SK-N-SH treated with all-trans-retinoic acid at 6 μM for 48 hours (cell line): ENCODE results near the gene BCAS4.

Experiments used
- ATAC-seq: fragments of 200-7000 bp; cut with Tn5 transposase; 3 replicates; pipeline ENCODE4 v1.9.1; 2020; ENCODE audit warnings: mild to moderate bottlenecking, moderate library complexity
- ARNTL ChIP-seq: fragments of 450-650 bp; formaldehyde crosslinking; IDR thresholded peaks from 2 replicates; pipeline ENCODE4 v1.5.0; 2020; ENCODE audit warnings: low read depth, mild to moderate bottlenecking, moderate library complexity, borderline replicate concordance
- BACH2 ChIP-seq: fragments of 250-450 bp; sonication (Bioruptor Pico); IDR thresholded peaks from 2 replicates; pipeline ENCODE4 v1.9.0; 2021; ENCODE audit warnings: mild to moderate bottlenecking, borderline replicate concordance
- CREB5 ChIP-seq: fragments of 250-450 bp; sonication (Bioruptor Pico); IDR thresholded peaks from 2 replicates; pipeline ENCODE4 v1.5.1; 2020; ENCODE audit warnings: low read depth, mild to moderate bottlenecking, moderate library complexity
- CSDC2 ChIP-seq: fragments of 250-450 bp; sonication (Bioruptor Pico); IDR thresholded peaks from 2 replicates; pipeline ENCODE4 v1.5.0; 2020; ENCODE audit warnings: mild to moderate bottlenecking, moderate library complexity
- GLIS3 ChIP-seq: fragments of 250-450 bp; sonication (Bioruptor Pico); IDR thresholded peaks from 2 replicates; pipeline ENCODE4 v1.5.0; 2020; ENCODE audit warnings: mild to moderate bottlenecking, moderate library complexity
- ISL1 ChIP-seq: fragments of 250-450 bp; sonication (Bioruptor Pico); IDR thresholded peaks from 2 replicates; pipeline ENCODE4 v2.1.2; 2022; ENCODE audit warnings: mild to moderate bottlenecking, moderate library complexity
- OSR1 ChIP-seq: fragments of 250-450 bp; sonication (Bioruptor Pico); IDR thresholded peaks from 2 replicates; pipeline ENCODE4 v1.8.0; 2022; ENCODE audit warnings: moderate library complexity, mild to moderate bottlenecking, inconsistent platforms
- POU6F1 ChIP-seq: fragments of 250-450 bp; sonication (Bioruptor Pico); IDR thresholded peaks from 2 replicates; pipeline ENCODE4 v1.8.0; 2021; ENCODE audit warnings: low read depth, mild to moderate bottlenecking, moderate library complexity, borderline replicate concordance
- PPARA ChIP-seq: fragments of 250-450 bp; sonication (Bioruptor Pico); IDR thresholded peaks from 2 replicates; pipeline ENCODE4 v1.5.0; 2020; ENCODE audit warnings: mild to moderate bottlenecking, borderline replicate concordance
- RARB ChIP-seq: fragments of 250-450 bp; sonication (Bioruptor Pico); IDR thresholded peaks from 2 replicates; pipeline ENCODE4 v1.8.0; 2021; ENCODE audit warnings: mild to moderate bottlenecking, moderate library complexity
- SNAI2 ChIP-seq: fragments of 250-450 bp; sonication (Bioruptor Pico); IDR thresholded peaks from 2 replicates; pipeline ENCODE4 v1.5.0; 2020; ENCODE audit warnings: mild to moderate bottlenecking, moderate library complexity
- TCF4 ChIP-seq: fragments of 250-450 bp; sonication (Bioruptor Pico); IDR thresholded peaks from 2 replicates; pipeline ENCODE4 v1.8.0; 2021; ENCODE audit warnings: mild to moderate bottlenecking, moderate library complexity, borderline replicate concordance
- TOX ChIP-seq: fragments of 250-450 bp; sonication (Bioruptor Pico); IDR thresholded peaks from 2 replicates; pipeline ENCODE4 v1.8.0; 2021; ENCODE audit warnings: mild to moderate bottlenecking, moderate library complexity, borderline replicate concordance
- ZC3H10 ChIP-seq: fragments of 250-450 bp; sonication (Bioruptor Pico); IDR thresholded peaks from 2 replicates; pipeline ENCODE4 v1.5.1; 2021; ENCODE audit warnings: mild to moderate bottlenecking, moderate library complexity
- ZFP3 ChIP-seq: fragments of 250-450 bp; sonication (Bioruptor Pico); IDR thresholded peaks from 2 replicates; pipeline ENCODE4 v1.5.0; 2020; ENCODE audit warnings: mild to moderate bottlenecking, moderate library complexity
- ZFP30 ChIP-seq: fragments of 450-650 bp; formaldehyde crosslinking; IDR thresholded peaks from 2 replicates; pipeline ENCODE4 v1.5.0; 2022; ENCODE audit warnings: mild to moderate bottlenecking, moderate library complexity
- ZNF565 ChIP-seq: fragments of 450-650 bp; formaldehyde crosslinking; conservative IDR thresholded peaks from 2 replicates; pipeline ENCODE4 v1.5.0; 2020; ENCODE audit warnings: low read depth, mild to moderate bottlenecking, moderate library complexity
- ZNF70 ChIP-seq: fragments of 450-650 bp; formaldehyde crosslinking; IDR thresholded peaks from 2 replicates; pipeline ENCODE4 v1.5.0; 2020; ENCODE audit warnings: mild to moderate bottlenecking, moderate library complexity
- ZNF8 ChIP-seq: fragments of 450-650 bp; formaldehyde crosslinking; IDR thresholded peaks from 2 replicates; pipeline ENCODE4 v1.5.0; 2020; ENCODE audit warnings: mild to moderate bottlenecking, moderate library complexity
- TF ChIP-seq, protein P1 (sequence below): fragments of 250-450 bp; sonication (Bioruptor Pico); IDR thresholded peaks from 2 replicates; pipeline ENCODE4 v1.5.0; 2020; ENCODE audit warnings: mild to moderate bottlenecking, moderate library complexity
- TF ChIP-seq, protein P2 (sequence below): fragments of 250-450 bp; sonication (Bioruptor Pico); IDR thresholded peaks from 2 replicates; pipeline ENCODE4 v1.8.0; 2020; ENCODE audit warnings: mild to moderate bottlenecking, moderate library complexity, borderline replicate concordance
- TF ChIP-seq, protein P3 (sequence below): fragments of 250-450 bp; sonication (Bioruptor Pico); IDR thresholded peaks from 2 replicates; pipeline ENCODE4 v1.5.1; 2021; ENCODE audit warnings: mild to moderate bottlenecking, moderate library complexity

The BCAS4 gene

DNA sequence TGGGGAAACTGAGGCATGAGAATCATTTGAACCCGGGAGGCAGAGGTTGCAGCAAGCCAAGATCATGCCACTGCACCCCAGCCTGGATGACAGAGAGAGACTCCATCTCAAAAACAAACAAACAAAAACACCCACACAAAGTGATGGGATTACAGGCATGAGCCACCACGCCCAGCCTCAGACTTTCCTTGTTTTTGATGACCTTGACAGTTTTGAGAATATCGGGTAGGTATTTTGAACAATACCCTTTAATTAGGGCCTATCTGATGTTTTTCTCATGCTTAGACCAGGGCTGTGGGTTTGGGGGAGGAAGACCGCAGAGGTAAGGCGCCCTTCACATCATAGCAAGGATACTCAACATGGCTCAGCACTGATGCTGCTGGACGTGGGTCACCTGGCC is 72.9 kb downstream of the BCAS4 start:
- TF ChIP-seq, protein P1, sequence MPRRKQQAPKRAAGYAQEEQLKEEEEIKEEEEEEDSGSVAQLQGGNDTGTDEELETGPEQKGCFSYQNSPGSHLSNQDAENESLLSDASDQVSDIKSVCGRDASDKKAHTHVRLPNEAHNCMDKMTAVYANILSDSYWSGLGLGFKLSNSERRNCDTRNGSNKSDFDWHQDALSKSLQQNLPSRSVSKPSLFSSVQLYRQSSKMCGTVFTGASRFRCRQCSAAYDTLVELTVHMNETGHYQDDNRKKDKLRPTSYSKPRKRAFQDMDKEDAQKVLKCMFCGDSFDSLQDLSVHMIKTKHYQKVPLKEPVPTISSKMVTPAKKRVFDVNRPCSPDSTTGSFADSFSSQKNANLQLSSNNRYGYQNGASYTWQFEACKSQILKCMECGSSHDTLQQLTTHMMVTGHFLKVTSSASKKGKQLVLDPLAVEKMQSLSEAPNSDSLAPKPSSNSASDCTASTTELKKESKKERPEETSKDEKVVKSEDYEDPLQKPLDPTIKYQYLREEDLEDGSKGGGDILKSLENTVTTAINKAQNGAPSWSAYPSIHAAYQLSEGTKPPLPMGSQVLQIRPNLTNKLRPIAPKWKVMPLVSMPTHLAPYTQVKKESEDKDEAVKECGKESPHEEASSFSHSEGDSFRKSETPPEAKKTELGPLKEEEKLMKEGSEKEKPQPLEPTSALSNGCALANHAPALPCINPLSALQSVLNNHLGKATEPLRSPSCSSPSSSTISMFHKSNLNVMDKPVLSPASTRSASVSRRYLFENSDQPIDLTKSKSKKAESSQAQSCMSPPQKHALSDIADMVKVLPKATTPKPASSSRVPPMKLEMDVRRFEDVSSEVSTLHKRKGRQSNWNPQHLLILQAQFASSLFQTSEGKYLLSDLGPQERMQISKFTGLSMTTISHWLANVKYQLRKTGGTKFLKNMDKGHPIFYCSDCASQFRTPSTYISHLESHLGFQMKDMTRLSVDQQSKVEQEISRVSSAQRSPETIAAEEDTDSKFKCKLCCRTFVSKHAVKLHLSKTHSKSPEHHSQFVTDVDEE: no peak
- TF ChIP-seq PPARA (CRISPR knock-in tag): no peak
- TF ChIP-seq TOX (CRISPR knock-in tag): no peak
- TF ChIP-seq ZNF565: no peak
- TF ChIP-seq ISL1 (CRISPR knock-in tag): no peak
- TF ChIP-seq BACH2 (CRISPR knock-in tag): no peak
- no peak for TF ChIP-seq ZC3H10 (CRISPR knock-in tag)
- no peak for TF ChIP-seq RARB
- TF ChIP-seq SNAI2: no peak
- no peak for TF ChIP-seq OSR1 (CRISPR knock-in tag)
- no peak for TF ChIP-seq CREB5 (CRISPR knock-in tag)
- no peak for TF ChIP-seq ZFP3 (CRISPR knock-in tag)
- TF ChIP-seq, all 23 proteins: peak for 0
- ATAC-seq: no peak

DNA sequence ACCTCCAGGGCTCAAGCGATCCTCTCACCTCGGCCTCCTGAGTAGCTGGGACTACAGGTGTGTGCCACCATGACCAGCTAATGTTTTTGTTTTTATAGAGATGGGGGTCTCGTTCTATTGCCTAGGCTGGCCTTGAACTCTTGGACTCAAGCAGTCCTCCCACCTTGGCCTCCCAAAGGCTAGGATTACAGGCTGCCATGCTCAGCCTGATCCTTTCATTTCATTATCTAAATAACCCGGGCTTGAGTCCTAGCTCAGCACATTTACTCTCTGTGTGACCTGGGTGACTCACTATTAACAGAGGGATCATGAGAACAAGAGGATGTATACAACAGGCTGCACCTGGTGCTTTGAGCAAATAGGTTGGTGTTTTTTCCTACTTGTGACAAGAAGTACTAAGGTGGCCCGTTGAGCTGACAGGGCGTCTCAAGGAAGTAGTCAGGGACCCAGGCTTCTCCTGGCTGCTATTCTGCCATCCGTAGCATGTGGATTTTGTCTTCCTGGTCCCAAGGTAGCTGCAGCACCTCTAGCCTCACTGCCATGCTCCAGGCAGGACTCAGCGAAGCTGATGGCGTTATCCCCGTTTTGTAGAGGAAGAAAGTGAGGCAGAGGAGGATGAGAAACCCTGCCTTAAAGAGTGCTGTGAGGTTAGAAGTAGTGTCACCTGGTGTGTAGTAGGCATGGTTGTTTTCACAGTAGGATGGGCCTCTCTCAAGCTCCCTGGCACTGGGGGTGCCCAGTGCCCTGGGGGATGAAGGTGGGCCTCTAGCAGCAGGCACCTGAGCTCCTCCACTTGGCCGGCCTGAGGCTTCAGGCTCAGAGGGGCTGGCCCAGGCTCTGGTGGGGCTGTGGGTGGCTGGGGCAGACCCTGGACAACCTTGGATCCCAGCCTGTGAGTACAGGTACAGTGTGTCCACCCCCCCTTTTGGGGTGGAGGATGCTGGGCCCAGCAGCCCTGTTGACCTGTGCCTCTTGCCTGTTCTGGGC is 73.9 kb downstream of the BCAS4 start:
- TF ChIP-seq, protein P2, sequence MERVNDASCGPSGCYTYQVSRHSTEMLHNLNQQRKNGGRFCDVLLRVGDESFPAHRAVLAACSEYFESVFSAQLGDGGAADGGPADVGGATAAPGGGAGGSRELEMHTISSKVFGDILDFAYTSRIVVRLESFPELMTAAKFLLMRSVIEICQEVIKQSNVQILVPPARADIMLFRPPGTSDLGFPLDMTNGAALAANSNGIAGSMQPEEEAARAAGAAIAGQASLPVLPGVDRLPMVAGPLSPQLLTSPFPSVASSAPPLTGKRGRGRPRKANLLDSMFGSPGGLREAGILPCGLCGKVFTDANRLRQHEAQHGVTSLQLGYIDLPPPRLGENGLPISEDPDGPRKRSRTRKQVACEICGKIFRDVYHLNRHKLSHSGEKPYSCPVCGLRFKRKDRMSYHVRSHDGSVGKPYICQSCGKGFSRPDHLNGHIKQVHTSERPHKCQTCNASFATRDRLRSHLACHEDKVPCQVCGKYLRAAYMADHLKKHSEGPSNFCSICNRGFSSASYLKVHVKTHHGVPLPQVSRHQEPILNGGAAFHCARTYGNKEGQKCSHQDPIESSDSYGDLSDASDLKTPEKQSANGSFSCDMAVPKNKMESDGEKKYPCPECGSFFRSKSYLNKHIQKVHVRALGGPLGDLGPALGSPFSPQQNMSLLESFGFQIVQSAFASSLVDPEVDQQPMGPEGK (CRISPR knock-in tag): no peak
- no peak for TF ChIP-seq ZC3H10 (CRISPR knock-in tag)
- TF ChIP-seq POU6F1 (CRISPR knock-in tag): no peak
- no peak for TF ChIP-seq ARNTL (CRISPR knock-in tag)
- no peak for TF ChIP-seq RARB
- no peak for TF ChIP-seq ZNF70 (CRISPR knock-in tag)
- TF ChIP-seq TCF4 (CRISPR knock-in tag): no peak
- TF ChIP-seq ZFP3 (CRISPR knock-in tag): no peak
- no peak for TF ChIP-seq ZFP30
- TF ChIP-seq GLIS3 (CRISPR knock-in tag): no peak
- TF ChIP-seq SNAI2: no peak
- TF ChIP-seq, protein P1: no peak
- no peak for TF ChIP-seq ZNF8 (CRISPR knock-in tag)
- no peak for TF ChIP-seq CSDC2 (CRISPR knock-in tag)
- no peak for TF ChIP-seq OSR1 (CRISPR knock-in tag)
- no peak for TF ChIP-seq PPARA (CRISPR knock-in tag)
- no peak for TF ChIP-seq ZNF565
- TF ChIP-seq, protein P3, sequence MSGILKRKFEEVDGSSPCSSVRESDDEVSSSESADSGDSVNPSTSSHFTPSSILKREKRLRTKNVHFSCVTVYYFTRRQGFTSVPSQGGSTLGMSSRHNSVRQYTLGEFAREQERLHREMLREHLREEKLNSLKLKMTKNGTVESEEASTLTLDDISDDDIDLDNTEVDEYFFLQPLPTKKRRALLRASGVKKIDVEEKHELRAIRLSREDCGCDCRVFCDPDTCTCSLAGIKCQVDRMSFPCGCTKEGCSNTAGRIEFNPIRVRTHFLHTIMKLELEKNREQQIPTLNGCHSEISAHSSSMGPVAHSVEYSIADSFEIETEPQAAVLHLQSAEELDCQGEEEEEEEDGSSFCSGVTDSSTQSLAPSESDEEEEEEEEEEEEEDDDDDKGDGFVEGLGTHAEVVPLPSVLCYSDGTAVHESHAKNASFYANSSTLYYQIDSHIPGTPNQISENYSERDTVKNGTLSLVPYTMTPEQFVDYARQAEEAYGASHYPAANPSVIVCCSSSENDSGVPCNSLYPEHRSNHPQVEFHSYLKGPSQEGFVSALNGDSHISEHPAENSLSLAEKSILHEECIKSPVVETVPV (CRISPR knock-in tag): no peak
- TF ChIP-seq ISL1 (CRISPR knock-in tag): no peak
- TF ChIP-seq TOX (CRISPR knock-in tag): no peak
- ATAC-seq: no peak
